Ramos (cell line): ENCODE measurements around the gene NNT.
"Not testable (repeated sequence)": the region's sequence is repeated elsewhere in the genome, so short reads cannot be mapped to it uniquely, and the experiment has no call there.

Experiments
- in situ Hi-C: fragments of 300-500 bp; cut with MboI; formaldehyde crosslinking; loops from one replicate; pipeline ENCODE4 v1.14.3; 2022; ENCODE audit warnings: low sequenced_read_pairs; ENCODE audit not compliant: unreplicated experiment

Gene NNT

GRCh38 chr5:43582082-43583005 is 20.6 kb upstream of the NNT start:
- in situ Hi-C loops: no loop called here

GRCh38 chr5:43583724-43584123 is 19.3 kb upstream of the NNT start:
- in situ Hi-C loops: no loop called here

GRCh38 chr5:43584166-43584699 is 18.7 kb upstream of the NNT start:
- in situ Hi-C loops: no loop called here

GRCh38 chr5:43588842-43589241 is 14.1 kb upstream of the NNT start:
- in situ Hi-C loops: no loop called here

GRCh38 chr5:43589310-43589709 is 13.7 kb upstream of the NNT start:
- in situ Hi-C loops: no loop called here

GRCh38 chr5:43590700-43591099 is 12.3 kb upstream of the NNT start:
- in situ Hi-C loops: no loop called here

GRCh38 chr5:43592363-43592762 is 10.6 kb upstream of the NNT start:
- in situ Hi-C loops: no loop called here

- in situ Hi-C loops: not testable (repeated sequence)
Observed at GRCh38 chr5:43598927-43599326, 4.1 kb upstream of the NNT start.

- in situ Hi-C loops: no loop called here
Observed at GRCh38 chr5:43601454-43602260, 1.3 kb upstream of the NNT start.

GRCh38 chr5:43603344-43604217 is 601 bp downstream of the NNT start:
- in situ Hi-C loops: no loop called here

- in situ Hi-C loops: no loop called here
Observed at GRCh38 chr5:43604699-43605098, 1.7 kb downstream of the NNT start.

- in situ Hi-C loops: no loop called here
Observed at GRCh38 chr5:43606351-43606750, 3.4 kb downstream of the NNT start.

GRCh38 chr5:43608406-43608805 is 5.4 kb downstream of the NNT start:
- in situ Hi-C loops: no loop called here

- in situ Hi-C loops: no loop called here
Observed at GRCh38 chr5:43609752-43610151, 6.8 kb downstream of the NNT start.

GRCh38 chr5:43613370-43613769 is 10.4 kb downstream of the NNT start:
- in situ Hi-C loops: no loop called here

- in situ Hi-C loops: no loop called here
Observed at GRCh38 chr5:43615445-43616184, 12.6 kb downstream of the NNT start.

- in situ Hi-C loops: no loop called here
Observed at GRCh38 chr5:43616535-43616934, 13.6 kb downstream of the NNT start.

GRCh38 chr5:43619380-43619779 is 16.4 kb downstream of the NNT start:
- in situ Hi-C loops: no loop called here

GRCh38 chr5:43619911-43620310 is 16.9 kb downstream of the NNT start:
- in situ Hi-C loops: no loop called here
